Spleen (tissue), 7 donors: Measurements from ENCODE around the gene SLC4A8.

ENCODE experiments used
- POLR2A ChIP-seq, 3 donors: fragments of 450-650 bp; IDR thresholded peaks; one replicate each; pipeline ENCODE4 v1.5.1; 2017; ENCODE audit warnings: antibody characterized with exemption in 3 of 3, mild to moderate bottlenecking in 1 of 3
- POLR2AphosphoS5 ChIP-seq, 3 donors: sonication (generic); formaldehyde crosslinking; IDR thresholded peaks; one replicate each; pipeline ENCODE4 v1.5.1; 2017; ENCODE audit warnings: antibody characterized with exemption in 3 of 3
- TF ChIP-seq, protein P1 (sequence below), 11 experiments: fragments of 200-600 bp in 7 of 11; fragments of 450-650 bp in 4 of 11; sonication (generic) in 4 of 11; IDR thresholded peaks in 8 of 11; conservative IDR thresholded peaks in 3 of 11; 1 replicate in 7 of 11; 2 replicates in 4 of 11; pipeline versions ENCODE4 v1.4.0 to v1.8.0; 2016 to 2021; ENCODE audit warnings: antibody characterized with exemption in 11 of 11, inconsistent platforms in 4 of 11, mild to moderate bottlenecking in 1 of 11
- donor health status: DM: no; HTN: no; CAD: no; lungs with moderate emphysema.
- donor health status: DM: no; HTN: no; CAD: no.
- donor health status: DM: no; HTN: no; CAD: no.

GRCh38 chr12:51434305-51434704 lies 9.7 kb downstream of the SLC4A8 start:
- no peak for TF ChIP-seq POLR2A (IDR thresholded peaks at IDR 0.05)
- TF ChIP-seq, protein P1, sequence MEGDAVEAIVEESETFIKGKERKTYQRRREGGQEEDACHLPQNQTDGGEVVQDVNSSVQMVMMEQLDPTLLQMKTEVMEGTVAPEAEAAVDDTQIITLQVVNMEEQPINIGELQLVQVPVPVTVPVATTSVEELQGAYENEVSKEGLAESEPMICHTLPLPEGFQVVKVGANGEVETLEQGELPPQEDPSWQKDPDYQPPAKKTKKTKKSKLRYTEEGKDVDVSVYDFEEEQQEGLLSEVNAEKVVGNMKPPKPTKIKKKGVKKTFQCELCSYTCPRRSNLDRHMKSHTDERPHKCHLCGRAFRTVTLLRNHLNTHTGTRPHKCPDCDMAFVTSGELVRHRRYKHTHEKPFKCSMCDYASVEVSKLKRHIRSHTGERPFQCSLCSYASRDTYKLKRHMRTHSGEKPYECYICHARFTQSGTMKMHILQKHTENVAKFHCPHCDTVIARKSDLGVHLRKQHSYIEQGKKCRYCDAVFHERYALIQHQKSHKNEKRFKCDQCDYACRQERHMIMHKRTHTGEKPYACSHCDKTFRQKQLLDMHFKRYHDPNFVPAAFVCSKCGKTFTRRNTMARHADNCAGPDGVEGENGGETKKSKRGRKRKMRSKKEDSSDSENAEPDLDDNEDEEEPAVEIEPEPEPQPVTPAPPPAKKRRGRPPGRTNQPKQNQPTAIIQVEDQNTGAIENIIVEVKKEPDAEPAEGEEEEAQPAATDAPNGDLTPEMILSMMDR (IDR thresholded peaks at IDR 0.05 in 8 of 11, conservative IDR thresholded peaks at IDR 0.05 in 3 of 11), result no peak
- no peak for TF ChIP-seq POLR2AphosphoS5 (IDR thresholded peaks at IDR 0.05)
